Fibroblast of skin of right quadriceps (primary cell): Measurements from ENCODE around the gene IL36RN.

ENCODE experiments used
- DNase-seq: peaks from one replicate; pipeline ENCODE4 v3.0.0-alpha.2; 2013

IL36RN gene

GRCh38 chr2:113058998-113059960 is at the start of gene IL36RN:
Gene IL36RN, plus strand, starts transcription at chr2:113059198. Its CDS starts 241 bp downstream, at chr2:113059439.
- no peak for DNase-seq

GRCh38 chr2:113009622-113010021 is 49.4 kb upstream of the IL36RN start:
- DNase-seq: no peak

- DNase-seq: peak; percentile 3
Observed at GRCh38 chr2:113010088-113010487, 48.9 kb upstream of the IL36RN start.

GRCh38 chr2:113011108-113011507 is 47.9 kb upstream of the IL36RN start:
- DNase-seq: no peak

GRCh38 chr2:113012436-113013335 is 46.3 kb upstream of the IL36RN start:
- DNase-seq: no peak

- no peak for DNase-seq
Observed at GRCh38 chr2:113013336-113013661, 45.7 kb upstream of the IL36RN start.

GRCh38 chr2:113014067-113014466 is 44.9 kb upstream of the IL36RN start:
- DNase-seq: no peak

GRCh38 chr2:113015042-113015441 is 44.0 kb upstream of the IL36RN start:
- no peak for DNase-seq

- no peak for DNase-seq
Observed at GRCh38 chr2:113015655-113016054, 43.3 kb upstream of the IL36RN start.

- DNase-seq: no peak
Observed at GRCh38 chr2:113018509-113018908, 40.5 kb upstream of the IL36RN start.

GRCh38 chr2:113021312-113021711 is 37.7 kb upstream of the IL36RN start:
- no peak for DNase-seq

- no peak for DNase-seq
Observed at GRCh38 chr2:113024764-113025163, 34.2 kb upstream of the IL36RN start.

GRCh38 chr2:113025737-113026136 is 33.3 kb upstream of the IL36RN start:
- DNase-seq: no peak

GRCh38 chr2:113027691-113028090 is 31.3 kb upstream of the IL36RN start:
- DNase-seq: no peak

- no peak for DNase-seq
Observed at GRCh38 chr2:113028112-113028511, 30.9 kb upstream of the IL36RN start.

- DNase-seq: no peak
Observed at GRCh38 chr2:113032737-113033136, 26.3 kb upstream of the IL36RN start.

GRCh38 chr2:113034016-113034415 is 25.0 kb upstream of the IL36RN start:
- DNase-seq: no peak

- DNase-seq: no peak
Observed at GRCh38 chr2:113036763-113037162, 22.2 kb upstream of the IL36RN start.

GRCh38 chr2:113038291-113038690 is 20.7 kb upstream of the IL36RN start:
- no peak for DNase-seq

- DNase-seq: no peak
Observed at GRCh38 chr2:113039158-113039557, 19.8 kb upstream of the IL36RN start.

- DNase-seq: no peak
Observed at GRCh38 chr2:113039719-113040118, 19.3 kb upstream of the IL36RN start.

GRCh38 chr2:113041871-113042270 is 17.1 kb upstream of the IL36RN start:
- no peak for DNase-seq

GRCh38 chr2:113046465-113046864 is 12.5 kb upstream of the IL36RN start:
- DNase-seq: no peak
